Measurements from ENCODE around the gene RASAL1.

- TF ChIP-seq CTCF (tag by site-specific recombination; IDR thresholded peaks at IDR 0.05), result no peak
- no peak for TF ChIP-seq ZNF423 (tag by site-specific recombination; IDR thresholded peaks at IDR 0.05)
- no peak for TF ChIP-seq ZNF518A (tag by site-specific recombination; conservative IDR thresholded peaks at IDR 0.05; ENCODE audit: low read depth)
- no peak for TF ChIP-seq SCRT2 (tag by site-specific recombination; IDR thresholded peaks at IDR 0.05)
- no peak for TF ChIP-seq PATZ1 (tag by site-specific recombination; IDR thresholded peaks at IDR 0.05)
- no peak for TF ChIP-seq ZNF830 (tag by site-specific recombination; IDR thresholded peaks at IDR 0.05; ENCODE audit: low read depth)
- no peak for TF ChIP-seq ZNF677 (tag by site-specific recombination; IDR thresholded peaks at IDR 0.05)
- no peak for TF ChIP-seq ZNF324 (tag by site-specific recombination; IDR thresholded peaks at IDR 0.05)
- no peak for TF ChIP-seq SP2 (tag by site-specific recombination; IDR thresholded peaks at IDR 0.05)
- no peak for TF ChIP-seq ZNF274 (IDR thresholded peaks at IDR 0.05; ENCODE audit: low read length)
- TF ChIP-seq ZNF274 (tag by site-specific recombination; IDR thresholded peaks at IDR 0.05; ENCODE audit: borderline replicate concordance), result no peak
- no peak for TF ChIP-seq ZNF138 (tag by site-specific recombination; IDR thresholded peaks at IDR 0.05; ENCODE audit: borderline replicate concordance)
Measured at GRCh38 chr12:113069751-113070116, 65.8 kb downstream of the RASAL1 start.
